HG03521 (cell line): ENCODE results near the gene XKR7.

Experiments
- ATAC-seq: cut with Tn5 transposase; IDR thresholded peaks from one replicate; pipeline ENCODE4 v1.9.1; 2021; ENCODE audit warnings: mild to moderate bottlenecking, moderate library complexity; ENCODE audit not compliant: unreplicated experiment

XKR7 gene

GRCh38 chr20:32036716-32037485 is 69.0 kb downstream of the XKR7 start:
- no peak for ATAC-seq

GRCh38 chr20:32037929-32038328 is 70.0 kb downstream of the XKR7 start:
- no peak for ATAC-seq

- no peak for ATAC-seq
Measured at GRCh38 chr20:32040142-32040953, 72.4 kb downstream of the XKR7 start.

- ATAC-seq, result no peak
Measured at GRCh38 chr20:32045999-32046398, 78.0 kb downstream of the XKR7 start.

GRCh38 chr20:32050324-32050841 is 82.4 kb downstream of the XKR7 start:
- ATAC-seq, result no peak

GRCh38 chr20:32050851-32051556 is 83.1 kb downstream of the XKR7 start:
- ATAC-seq, result no peak

- ATAC-seq, result no peak
Measured at GRCh38 chr20:32051720-32052089, 83.8 kb downstream of the XKR7 start.

- ATAC-seq, result no peak
Measured at GRCh38 chr20:32052090-32052777, 84.3 kb downstream of the XKR7 start, which contains the start of gene HCK. Gene HCK (plus strand): TSS chr20:32052242.

GRCh38 chr20:32052778-32053362 is 84.9 kb downstream of the XKR7 start:
- no peak for ATAC-seq
